ENCODE results near the gene CNTN4.
"Not testable (repeated sequence)": the region's sequence is repeated elsewhere in the genome, so short reads cannot be mapped to it uniquely, and the experiment has no call there.

CNTN4 gene

GRCh38 chr3:2992534-2992933 is 893.9 kb downstream of the CNTN4 start:
- Histone ChIP-seq H3K9me3 (ENCODE audit: low read length) (no peaks in the 10 kb centered on the region), H3K9ac (ENCODE audit: low read length) (no peak overlapping the region), H3F3A (ENCODE audit: insufficient read depth, low read length) (no peaks in the 10 kb centered on the region), H3K4me1 (ENCODE audit: insufficient read depth, low read length, severe bottlenecking) (no peaks in the 10 kb centered on the region), H3K27ac (ENCODE audit: low read depth, low read length, poor library complexity, severe bottlenecking) (no peak overlapping the region), H3K4me2 (ENCODE audit: low read length) (no peak overlapping the region), H3K36me3 (ENCODE audit: insufficient read depth, low read length) (no peaks in the 10 kb centered on the region), H3K4me3 (ENCODE audit: low read depth, low read length, poor library complexity, severe bottlenecking) (no peak overlapping the region), H3K27me3 (ENCODE audit: insufficient read depth, low read length) (no peaks in the 10 kb centered on the region), H3K9me2 (ENCODE audit: low read depth, low read length) (no peaks in the 10 kb centered on the region), H3K79me2 (ENCODE audit: insufficient read depth, low read length) (no peaks in the 10 kb centered on the region), H2AFZ (ENCODE audit: low read length) (no peak overlapping the region), H4K20me1 (ENCODE audit: insufficient read depth, low read length) (no peaks in the 10 kb centered on the region)
- TF ChIP-seq EZH2 (IDR thresholded peaks at IDR 0.05; ENCODE audit: borderline replicate concordance, low read length) (no peak), CTCF (IDR thresholded peaks at IDR 0.05; ENCODE audit: low read length) (no peak)

GRCh38 chr3:2993130-2993529 is 894.5 kb downstream of the CNTN4 start:
- not testable (repeated sequence) for H3K79me2 ChIP-seq (ENCODE audit: insufficient read depth, low read length); H3K36me3 ChIP-seq (ENCODE audit: insufficient read depth, low read length); H3K9me2 ChIP-seq (ENCODE audit: low read depth, low read length); H3K27ac ChIP-seq (ENCODE audit: low read depth, low read length, poor library complexity, severe bottlenecking); H2AFZ ChIP-seq (ENCODE audit: low read length); H3K9ac ChIP-seq (ENCODE audit: low read length); H3K9me3 ChIP-seq (ENCODE audit: low read length); H3K4me1 ChIP-seq (ENCODE audit: insufficient read depth, low read length, severe bottlenecking); H3K4me3 ChIP-seq (ENCODE audit: low read depth, low read length, poor library complexity, severe bottlenecking); H4K20me1 ChIP-seq (ENCODE audit: insufficient read depth, low read length); H3K4me2 ChIP-seq (ENCODE audit: low read length); H3F3A ChIP-seq (ENCODE audit: insufficient read depth, low read length); H3K27me3 ChIP-seq (ENCODE audit: insufficient read depth, low read length)

GRCh38 chr3:2993736-2994135 is 895.1 kb downstream of the CNTN4 start:
- H3K36me3 ChIP-seq (ENCODE audit: insufficient read depth, low read length), result no peaks in the 10 kb centered on the region

More at GRCh38 chr3:2993736-2994135, 895.1 kb downstream of the CNTN4 start:
- Histone ChIP-seq H3K4me3 (ENCODE audit: low read depth, low read length, poor library complexity, severe bottlenecking) (no peak overlapping the region), H3K9me2 (ENCODE audit: low read depth, low read length) (no peaks in the 10 kb centered on the region), H3K27ac (ENCODE audit: low read depth, low read length, poor library complexity, severe bottlenecking) (no peak overlapping the region), H3K79me2 (ENCODE audit: insufficient read depth, low read length) (no peaks in the 10 kb centered on the region), H3K27me3 (ENCODE audit: insufficient read depth, low read length) (no peaks in the 10 kb centered on the region), H3F3A (ENCODE audit: insufficient read depth, low read length) (no peaks in the 10 kb centered on the region), H3K9ac (ENCODE audit: low read length) (no peak overlapping the region), H4K20me1 (ENCODE audit: insufficient read depth, low read length) (no peaks in the 10 kb centered on the region), H3K4me2 (ENCODE audit: low read length) (no peak overlapping the region), H3K4me1 (ENCODE audit: insufficient read depth, low read length, severe bottlenecking) (no peaks in the 10 kb centered on the region), H2AFZ (ENCODE audit: low read length) (no peak overlapping the region), H3K9me3 (ENCODE audit: low read length) (no peaks in the 10 kb centered on the region)
- no peak for TF ChIP-seq CTCF (IDR thresholded peaks at IDR 0.05; ENCODE audit: low read length)
- no peak for TF ChIP-seq EZH2 (IDR thresholded peaks at IDR 0.05; ENCODE audit: borderline replicate concordance, low read length)
